Lower lobe of right lung (tissue), 2 donors: ENCODE results near the gene AFG1L. TPM values are rescaled to one million over a fixed set of nuclear protein-coding genes. Genes with fewer than 3 reads are reported as not detected.

Experiments used
- ATAC-seq, 2 donors: fragments of 200-7000 bp; cut with Tn5 transposase; one replicate each; pipeline ENCODE4 v1.9.1; 2020 to 2022; ENCODE audit warnings: mild to moderate bottlenecking in 2 of 2, moderate library complexity in 2 of 2
- DNase-seq: peaks from one replicate; pipeline ENCODE4 v3.0.0-alpha.2; 2020
- H3K27ac ChIP-seq: fragments of 200-600 bp; one replicate; pipeline ENCODE4 v1.8.0; 2022
- H3K27me3 ChIP-seq: fragments of 200-600 bp; one replicate; pipeline ENCODE4 v1.8.0; 2022; ENCODE audit warnings: low read depth
- H3K36me3 ChIP-seq: fragments of 200-600 bp; one replicate; pipeline ENCODE4 v1.8.0; 2022; ENCODE audit warnings: mild to moderate bottlenecking
- H3K4me1 ChIP-seq: fragments of 200-600 bp; one replicate; pipeline ENCODE4 v1.8.0; 2022
- H3K4me3 ChIP-seq: fragments of 200-600 bp; one replicate; pipeline ENCODE4 v1.8.0; 2022; ENCODE audit warnings: mild to moderate bottlenecking
- H3K9me3 ChIP-seq: fragments of 200-600 bp; one replicate; pipeline ENCODE4 v1.8.0; 2022
- CTCF ChIP-seq: fragments of 200-600 bp; IDR thresholded peaks from one replicate; pipeline ENCODE4 v1.8.0; 2022; ENCODE audit warnings: antibody characterized with exemption, mild to moderate bottlenecking
- intact Hi-C: fragments of 100-400 bp; cut with DNase I; formaldehyde crosslinking; loops from one replicate; pipeline ENCODE4 v1.11.0; 2022
- total RNA-seq: library from RNA; stranded (reverse); fragmentation: NEBNext Ultra II Directional; extraction: Animal tissue kit (Norgen Biotek cat#: 25700); gene quantifications from one replicate; pipeline ENCODE4 v1.2.1, GENCODE V29; 2021
- donor health status: DM: no; HTN: yes; CAD: no; lungs with severe emphysema.

Gene AFG1L
- total RNA-seq, 1 donor from 2014 or later, result 7.4 TPM

GRCh38 chr6:108465098-108465495, 170.2 kb downstream of the AFG1L start:
- intact Hi-C loops, result no loop called here
- ATAC-seq (no peak), DNase-seq (no peak)
- Histone ChIP-seq H3K4me1 (no peaks in the 10 kb centered on the region), H3K27ac (no peak overlapping the region), H3K27me3 (no peaks in the 10 kb centered on the region), H3K4me3 (no peak overlapping the region), H3K36me3 (no peaks in the 10 kb centered on the region), H3K9me3 (no peaks in the 10 kb centered on the region)
- TF ChIP-seq CTCF, result no peak

GRCh38 chr6:108468346-108468745, 173.5 kb downstream of the AFG1L start:
- no peaks in the 10 kb centered on the region for H3K9me3 ChIP-seq
- H3K27me3 ChIP-seq, result no peaks in the 10 kb centered on the region
- no peak overlapping the region for H3K27ac ChIP-seq
- no peaks in the 10 kb centered on the region for H3K36me3 ChIP-seq
- intact Hi-C loops, result no loop called here
- TF ChIP-seq CTCF, result no peak
- DNase-seq (no peak), ATAC-seq (no peak)
- H3K4me3 ChIP-seq, result no peak overlapping the region
- H3K4me1 ChIP-seq, result no peaks in the 10 kb centered on the region

- Histone ChIP-seq H3K4me3 (no peak overlapping the region), H3K9me3 (no peaks in the 10 kb centered on the region), H3K4me1 (no peaks in the 10 kb centered on the region), H3K27me3 (no peaks in the 10 kb centered on the region), H3K27ac (no peak overlapping the region), H3K36me3 (no peaks in the 10 kb centered on the region)
- TF ChIP-seq CTCF, result no peak
- DNase-seq (no peak), ATAC-seq (no peak)
- intact Hi-C loops, result no loop called here
These were observed 174.5 kb downstream of the AFG1L start for GRCh38 chr6:108469316-108469715.

GRCh38 chr6:108473197-108473596, 178.3 kb downstream of the AFG1L start:
- Histone ChIP-seq H3K27ac (no peak overlapping the region), H3K27me3 (no peaks in the 10 kb centered on the region), H3K4me3 (no peak overlapping the region), H3K4me1 (no peaks in the 10 kb centered on the region), H3K36me3 (no peaks in the 10 kb centered on the region), H3K9me3 (no peaks in the 10 kb centered on the region)
- DNase-seq (no peak), ATAC-seq (no peak)
- no peak for TF ChIP-seq CTCF
- intact Hi-C loops, result no loop called here

GRCh38 chr6:108476376-108476775, 181.5 kb downstream of the AFG1L start:
- Histone ChIP-seq H3K27ac (no peak overlapping the region), H3K4me1 (no peaks in the 10 kb centered on the region), H3K27me3 (no peaks in the 10 kb centered on the region), H3K4me3 (no peak overlapping the region), H3K9me3 (no peaks in the 10 kb centered on the region), H3K36me3 (no peaks in the 10 kb centered on the region)
- no peak for TF ChIP-seq CTCF
- no peak for ATAC-seq
- no peak for DNase-seq
- intact Hi-C loops, result no loop called here
